GM12801 (cell line): Measurements from ENCODE around the gene POLE4.

Experiments
- TF ChIP-seq, protein P1 (sequence below): IDR thresholded peaks from one replicate; pipeline ENCODE4 v1.5.1; 2011; ENCODE audit warnings: control low read depth; ENCODE audit not compliant: insufficient read length; ENCODE audit errors: extremely low read depth

Gene POLE4

DNA sequence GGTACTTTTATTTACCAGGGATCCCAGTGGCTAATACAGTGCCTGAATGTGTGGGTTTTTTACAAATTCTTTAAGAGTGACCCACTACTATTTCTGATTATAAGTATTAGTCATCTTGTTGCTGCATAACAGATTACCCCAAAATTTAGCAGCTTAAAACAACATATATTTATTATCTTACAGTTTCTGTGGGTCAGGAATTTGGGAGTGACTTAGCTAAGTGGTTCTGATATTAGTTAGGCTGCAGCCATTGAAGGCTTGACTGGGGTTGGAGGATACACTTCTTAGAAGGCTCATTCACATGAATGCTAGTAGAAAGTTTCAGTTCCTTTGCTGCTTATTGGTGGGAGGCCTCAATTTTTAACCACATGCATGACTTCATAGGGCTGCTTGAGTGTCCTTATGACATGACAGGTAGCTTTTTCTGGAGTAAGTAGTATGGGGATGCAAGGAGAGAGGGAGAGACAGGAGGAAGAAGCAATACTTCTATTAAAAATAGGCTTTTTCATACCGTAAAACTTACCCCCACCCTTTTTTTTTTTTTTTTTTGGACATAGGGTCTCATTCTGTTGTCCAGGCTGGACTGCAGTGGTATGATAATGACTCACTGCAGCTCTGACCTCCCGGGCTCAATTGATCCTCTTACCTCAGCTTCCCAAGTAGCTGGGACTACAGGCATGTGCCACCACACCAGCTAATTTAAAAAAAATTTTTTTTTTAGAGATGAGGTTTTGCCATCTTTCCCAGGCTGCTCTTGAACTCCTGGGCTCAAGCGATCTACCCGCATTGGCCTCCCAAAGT, 13.3 kb upstream of the POLE4 start:
- TF ChIP-seq, protein P1, sequence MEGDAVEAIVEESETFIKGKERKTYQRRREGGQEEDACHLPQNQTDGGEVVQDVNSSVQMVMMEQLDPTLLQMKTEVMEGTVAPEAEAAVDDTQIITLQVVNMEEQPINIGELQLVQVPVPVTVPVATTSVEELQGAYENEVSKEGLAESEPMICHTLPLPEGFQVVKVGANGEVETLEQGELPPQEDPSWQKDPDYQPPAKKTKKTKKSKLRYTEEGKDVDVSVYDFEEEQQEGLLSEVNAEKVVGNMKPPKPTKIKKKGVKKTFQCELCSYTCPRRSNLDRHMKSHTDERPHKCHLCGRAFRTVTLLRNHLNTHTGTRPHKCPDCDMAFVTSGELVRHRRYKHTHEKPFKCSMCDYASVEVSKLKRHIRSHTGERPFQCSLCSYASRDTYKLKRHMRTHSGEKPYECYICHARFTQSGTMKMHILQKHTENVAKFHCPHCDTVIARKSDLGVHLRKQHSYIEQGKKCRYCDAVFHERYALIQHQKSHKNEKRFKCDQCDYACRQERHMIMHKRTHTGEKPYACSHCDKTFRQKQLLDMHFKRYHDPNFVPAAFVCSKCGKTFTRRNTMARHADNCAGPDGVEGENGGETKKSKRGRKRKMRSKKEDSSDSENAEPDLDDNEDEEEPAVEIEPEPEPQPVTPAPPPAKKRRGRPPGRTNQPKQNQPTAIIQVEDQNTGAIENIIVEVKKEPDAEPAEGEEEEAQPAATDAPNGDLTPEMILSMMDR: no peak

DNA sequence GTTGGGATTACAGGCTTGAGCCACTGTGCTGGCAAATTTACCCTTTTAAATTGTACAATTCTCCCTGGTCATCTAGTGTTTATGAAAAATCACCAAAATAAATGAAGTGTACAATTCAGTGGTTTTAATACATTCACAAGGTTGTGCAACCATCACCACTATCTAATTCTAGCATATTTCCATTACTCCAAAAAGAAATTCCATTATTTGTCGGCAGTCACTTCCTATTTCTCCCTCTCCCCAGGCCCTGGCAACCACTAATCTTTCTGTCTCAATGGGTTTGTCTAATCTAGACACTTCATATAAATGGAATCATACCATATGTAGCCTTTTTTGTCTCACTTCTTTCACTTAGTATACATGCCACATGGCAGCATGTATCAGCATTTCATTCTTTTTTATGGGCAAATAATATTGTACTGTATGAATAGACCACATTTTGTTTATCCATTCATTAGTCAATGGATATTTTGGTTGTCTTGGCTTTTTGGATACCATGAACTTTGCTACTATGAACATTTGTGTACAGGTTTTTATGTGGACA, 12.6 kb upstream of the POLE4 start:
- TF ChIP-seq, protein P1: no peak

DNA sequence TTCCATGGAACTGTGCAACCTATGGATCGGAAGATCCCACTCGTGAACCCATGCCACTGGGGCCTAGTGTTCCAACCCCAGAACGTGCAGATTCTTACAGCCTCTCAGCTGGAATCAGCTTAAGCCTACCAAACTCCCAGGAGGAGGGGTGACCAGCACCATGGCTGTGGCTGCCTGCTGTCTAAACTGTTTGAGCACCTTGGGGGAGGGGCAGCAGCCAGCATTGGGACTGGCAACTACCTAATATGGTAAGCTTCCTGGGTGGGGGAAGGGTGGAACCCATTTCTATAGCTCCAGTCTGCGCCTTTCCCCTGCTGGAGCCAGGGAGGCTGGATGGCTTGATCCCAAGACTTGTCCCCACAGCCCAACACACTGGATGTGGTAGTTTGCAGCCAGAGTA, 10.7 kb upstream of the POLE4 start:
- TF ChIP-seq, protein P1: no peak

DNA sequence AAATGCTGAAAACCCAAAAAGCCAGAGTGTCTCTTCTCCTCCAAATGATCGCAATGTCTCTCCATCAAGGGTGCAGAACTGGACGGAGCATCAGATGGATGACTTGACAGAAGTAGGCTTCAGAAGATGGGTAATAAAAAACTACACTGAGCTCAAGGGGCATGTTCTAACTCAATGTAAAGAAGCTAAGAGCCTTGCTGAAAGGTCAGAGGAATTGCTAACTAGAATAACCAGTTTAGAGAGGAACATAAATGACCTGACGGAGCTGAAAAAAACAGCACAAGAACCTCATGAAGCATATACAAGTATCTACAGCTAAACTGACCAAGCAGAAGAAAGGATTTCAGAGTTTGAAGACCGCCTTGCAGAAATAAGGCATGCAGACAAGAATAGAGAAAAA, 9.7 kb upstream of the POLE4 start:
- TF ChIP-seq, protein P1: no peak

DNA sequence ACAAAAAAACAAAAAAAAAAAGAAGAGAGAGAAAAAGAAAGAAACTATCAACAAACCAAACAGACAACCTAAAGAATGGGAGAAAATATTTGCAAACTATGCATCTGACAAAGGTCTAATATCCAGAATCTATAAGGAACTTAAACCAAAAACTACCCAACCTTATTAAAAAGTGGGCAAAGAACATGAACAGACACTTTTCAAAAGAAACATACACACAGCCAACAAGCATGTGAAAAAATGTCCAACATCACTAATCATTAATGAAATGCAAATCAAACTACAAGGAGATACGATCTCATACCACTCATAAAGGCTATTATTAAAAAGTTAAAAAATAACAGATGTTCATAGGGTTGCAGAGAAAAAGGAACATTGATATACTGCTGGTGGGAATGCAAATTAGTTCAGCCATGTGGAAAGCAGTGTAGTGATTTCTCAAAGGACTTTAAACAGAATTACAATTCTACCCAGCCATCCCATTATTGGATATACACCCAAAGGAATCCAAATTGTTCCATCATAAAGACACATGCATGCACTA, 7.2 kb upstream of the POLE4 start:
- TF ChIP-seq, protein P1: no peak

DNA sequence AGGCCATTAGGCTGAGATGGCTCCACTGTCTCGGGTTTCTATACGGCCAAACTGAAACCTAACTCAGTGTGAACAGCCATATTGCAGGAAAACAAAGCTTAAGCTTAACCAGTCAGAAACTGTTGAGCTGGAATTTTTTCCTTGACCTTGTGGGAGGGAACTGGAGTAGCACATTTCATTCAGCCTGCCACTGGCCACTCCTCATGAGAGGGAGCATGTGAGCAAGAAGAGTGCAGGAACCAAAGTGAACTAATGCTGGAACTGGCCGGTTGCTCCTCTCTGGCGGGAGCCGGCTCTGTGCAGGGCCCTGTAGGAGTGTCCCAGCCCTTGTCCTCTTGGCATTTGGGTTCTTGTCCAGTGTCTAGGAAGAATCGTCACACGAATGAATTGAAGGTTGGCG, 5.9 kb upstream of the POLE4 start:
- TF ChIP-seq, protein P1: no peak

DNA sequence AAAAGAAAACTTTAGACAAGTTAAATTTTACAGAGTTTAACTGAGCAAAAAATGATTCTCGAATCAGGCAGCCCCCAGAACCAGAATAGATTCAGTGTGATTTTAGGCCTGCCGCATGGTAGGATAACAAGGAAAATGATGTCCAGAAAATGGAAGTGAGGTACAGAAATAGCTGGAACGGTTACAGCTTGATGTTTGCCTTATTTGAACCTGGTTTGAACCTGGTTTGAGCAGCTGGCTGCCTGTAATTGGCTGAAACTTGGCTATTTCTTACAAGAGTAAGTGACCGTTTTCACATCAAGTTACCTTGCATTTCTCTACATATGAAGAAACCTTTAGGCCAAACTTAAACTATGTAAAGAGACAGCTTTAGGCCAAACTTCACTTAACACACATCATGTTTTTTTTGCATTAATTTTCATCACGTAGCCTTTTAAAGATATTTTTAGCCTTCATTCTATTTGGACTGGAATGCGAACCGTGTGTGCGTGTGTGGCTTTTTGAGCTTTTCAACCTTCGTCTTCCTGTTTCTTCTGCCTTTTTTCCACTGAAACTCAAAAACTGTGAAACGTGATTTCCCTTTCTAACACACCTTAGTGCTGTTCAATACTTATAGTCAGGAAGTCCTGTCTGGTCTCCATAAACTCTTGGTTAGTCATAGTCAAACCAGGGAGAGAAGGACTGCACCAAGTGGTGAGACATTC, 4.5 kb upstream of the POLE4 start:
- TF ChIP-seq, protein P1: no peak
